Measurements from ENCODE around the gene STAT5A.
"Not testable (repeated sequence)": the region's sequence is repeated elsewhere in the genome, so short reads cannot be mapped to it uniquely, and the experiment has no call there.

STAT5A gene

GRCh38 chr17:42338427-42338985 lies 50.2 kb downstream of the STAT5A start:
- DNase-seq, result no peak

GRCh38 chr17:42339221-42339620 lies 50.9 kb downstream of the STAT5A start:
- DNase-seq, result no peak

GRCh38 chr17:42340691-42341127 lies 52.4 kb downstream of the STAT5A start:
- DNase-seq, result peak; percentile 33

- no peak for DNase-seq
Measured at GRCh38 chr17:42341568-42341967, 53.3 kb downstream of the STAT5A start.

- peak; percentile 37 for DNase-seq
Measured at GRCh38 chr17:42342242-42343008, 54.1 kb downstream of the STAT5A start.

- no peak for DNase-seq
Measured at GRCh38 chr17:42345396-42346073, 57.2 kb downstream of the STAT5A start.

GRCh38 chr17:42346481-42346880 lies 58.2 kb downstream of the STAT5A start:
- no peak for DNase-seq

GRCh38 chr17:42347198-42347597 lies 58.9 kb downstream of the STAT5A start:
- no peak for DNase-seq

GRCh38 chr17:42347606-42348005 lies 59.3 kb downstream of the STAT5A start:
- DNase-seq, result no peak

- DNase-seq, result no peak
Measured at GRCh38 chr17:42348104-42348503, 59.8 kb downstream of the STAT5A start.

- no peak for DNase-seq
Measured at GRCh38 chr17:42354956-42355843, 66.9 kb downstream of the STAT5A start.

GRCh38 chr17:42358434-42358833 lies 70.1 kb downstream of the STAT5A start:
- DNase-seq, result no peak

- DNase-seq, result no peak
Measured at GRCh38 chr17:42359133-42359532, 70.8 kb downstream of the STAT5A start.

- not testable (repeated sequence) for DNase-seq
Measured at GRCh38 chr17:42360388-42360787, 72.1 kb downstream of the STAT5A start.
